ENCODE results near the gene RAB7A. TPM values are rescaled to one million over a fixed set of nuclear protein-coding genes. Genes with fewer than 3 reads are reported as not detected.

Gene RAB7A
- total RNA-seq, 1 experiment from 2014 or later = 233 TPM

DNA sequence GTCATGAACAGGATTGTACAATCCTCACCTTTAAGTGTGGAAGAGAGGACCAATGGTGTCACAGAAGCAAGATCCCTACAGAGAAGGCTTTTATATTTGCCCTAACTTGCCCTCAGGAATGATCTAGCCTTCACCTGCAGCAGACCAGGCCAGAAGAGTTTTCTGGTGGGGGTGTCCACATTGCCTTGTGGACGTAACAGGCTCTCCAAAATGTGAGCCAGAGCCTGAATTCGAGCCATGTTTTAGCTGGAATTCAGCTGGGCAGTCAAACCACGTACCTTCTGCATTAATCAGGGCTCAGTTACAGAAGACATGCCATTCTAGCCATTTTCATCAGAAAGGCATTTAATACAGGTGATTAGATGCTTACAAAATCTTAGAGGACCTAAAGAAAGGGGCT lies 23.6 kb upstream of the RAB7A start:
- H3K9me3 ChIP-seq (ENCODE audit: control insufficient read depth in 1 of 2, insufficient read depth in 1 of 2, low read depth in 1 of 2, low read length in 2 of 2) = no peaks in the 10 kb centered on the region
- POLR2A ChIA-PET = interaction anchor here (0.7 kb wide), 1 partner anchor 10 kb away, joined by 3 read pairs; no protein-coding TSS in a partner anchor
- BruUV-seq (replicated peaks) = no TSS peak
- H3K9me2 ChIP-seq (ENCODE audit: insufficient read depth) = no peaks in the 10 kb centered on the region
- no peak overlapping the region for H2AFZ ChIP-seq (ENCODE audit: low read depth, low read length, poor library complexity, severe bottlenecking)
- TF ChIP-seq CEBPB (IDR thresholded peaks at IDR 0.05; ENCODE audit: low read depth) (no peak), EZH2 (IDR thresholded peaks at IDR 0.05) (no peak), ZFX (IDR thresholded peaks at IDR 0.05) (no peak), JUND (IDR thresholded peaks at IDR 0.05) (no peak), TCF7L2 (IDR thresholded peaks at IDR 0.05; ENCODE audit: borderline replicate concordance, extremely low read depth, insufficient read depth, insufficient read length) (no peak), SIN3A (IDR thresholded peaks at IDR 0.05; ENCODE audit: low read depth) (no peak), FOSL1 (IDR thresholded peaks at IDR 0.05; ENCODE audit: low read depth) (no peak), SP1 (IDR thresholded peaks at IDR 0.05; ENCODE audit: low read depth) (no peak), ELF1 (IDR thresholded peaks at IDR 0.05; ENCODE audit: borderline replicate concordance, low read depth) (no peak)
- TF ChIP-seq, protein P1, sequence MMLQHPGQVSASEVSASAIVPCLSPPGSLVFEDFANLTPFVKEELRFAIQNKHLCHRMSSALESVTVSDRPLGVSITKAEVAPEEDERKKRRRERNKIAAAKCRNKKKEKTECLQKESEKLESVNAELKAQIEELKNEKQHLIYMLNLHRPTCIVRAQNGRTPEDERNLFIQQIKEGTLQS (IDR thresholded peaks at IDR 0.05) = no peak
- TF ChIP-seq, protein P2, sequence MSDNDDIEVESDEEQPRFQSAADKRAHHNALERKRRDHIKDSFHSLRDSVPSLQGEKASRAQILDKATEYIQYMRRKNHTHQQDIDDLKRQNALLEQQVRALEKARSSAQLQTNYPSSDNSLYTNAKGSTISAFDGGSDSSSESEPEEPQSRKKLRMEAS (IDR thresholded peaks at IDR 0.05) = no peak
- TF ChIP-seq, protein P3, sequence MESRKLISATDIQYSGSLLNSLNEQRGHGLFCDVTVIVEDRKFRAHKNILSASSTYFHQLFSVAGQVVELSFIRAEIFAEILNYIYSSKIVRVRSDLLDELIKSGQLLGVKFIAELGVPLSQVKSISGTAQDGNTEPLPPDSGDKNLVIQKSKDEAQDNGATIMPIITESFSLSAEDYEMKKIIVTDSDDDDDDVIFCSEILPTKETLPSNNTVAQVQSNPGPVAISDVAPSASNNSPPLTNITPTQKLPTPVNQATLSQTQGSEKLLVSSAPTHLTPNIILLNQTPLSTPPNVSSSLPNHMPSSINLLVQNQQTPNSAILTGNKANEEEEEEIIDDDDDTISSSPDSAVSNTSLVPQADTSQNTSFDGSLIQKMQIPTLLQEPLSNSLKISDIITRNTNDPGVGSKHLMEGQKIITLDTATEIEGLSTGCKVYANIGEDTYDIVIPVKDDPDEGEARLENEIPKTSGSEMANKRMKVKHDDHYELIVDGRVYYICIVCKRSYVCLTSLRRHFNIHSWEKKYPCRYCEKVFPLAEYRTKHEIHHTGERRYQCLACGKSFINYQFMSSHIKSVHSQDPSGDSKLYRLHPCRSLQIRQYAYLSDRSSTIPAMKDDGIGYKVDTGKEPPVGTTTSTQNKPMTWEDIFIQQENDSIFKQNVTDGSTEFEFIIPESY (IDR thresholded peaks at IDR 0.05; ENCODE audit: extremely low read depth, insufficient replicate concordance, low read length) = no peak
- no peaks in the 10 kb centered on the region for H3K36me3 ChIP-seq (ENCODE audit: control insufficient read depth in 1 of 2, insufficient read depth in 2 of 2, low read length in 2 of 2)
- intact Hi-C loops (cut with micrococcal nuclease) = no loop called here
- CTCF ChIA-PET = interaction anchor here (1.2 kb wide), 1 partner anchor 22 kb away, joined by 3 read pairs; no protein-coding TSS in a partner anchor
- H3K27ac ChIP-seq (ENCODE audit: low read depth, low read length) = no peak overlapping the region
- no peak for DNase-seq (ENCODE audit: low read depth, low spot score)
- H3K79me2 ChIP-seq (ENCODE audit: insufficient read depth, low read length) = no peaks in the 10 kb centered on the region
- H3K4me3 ChIP-seq (replicated peaks in 1 of 2; ENCODE audit: low read depth in 1 of 2, low read length in 2 of 2) = no peak overlapping the region
- no peaks in the 10 kb centered on the region for H4K20me1 ChIP-seq (ENCODE audit: insufficient read depth)
- ATAC-seq = no peak
- RAD21 ChIA-PET (ENCODE audit: low non-redundant PET in 1 of 2, low total read pairs in 2 of 2, uncharacterized antibody in 2 of 2, unreplicated experiment in 2 of 2) = no interaction called here
- H3K4me2 ChIP-seq (ENCODE audit: low read length) = no peak overlapping the region
- H3K4me1 ChIP-seq (ENCODE audit: control insufficient read depth in 1 of 2, insufficient read depth in 2 of 2, low read length in 2 of 2) = peaks cover 0 to 10% of the 10 kb centered on the region in 2 experiments; a peak in 2 of 4 replicates
- H3K27me3 ChIP-seq (ENCODE audit: insufficient read depth, low read length) = no peaks in the 10 kb centered on the region
- no peak overlapping the region for H3K9ac ChIP-seq (ENCODE audit: low read length)

All from HCT116 (cell line).